ENCODE measurements around the gene SELENOS. TPM values are rescaled to one million over a fixed set of nuclear protein-coding genes. Genes with fewer than 3 reads are reported as not detected.

SELENOS gene
- 39.3 TPM for total RNA-seq
- long read RNA-seq, transcript SELENOS-201 (7 exons, 1,439 nt): minor isoform, 5 of 87 reads
- long read RNA-seq, transcript SELENOS-203 (6 exons, 1,188 nt): major isoform, 71 of 87 reads
- long read RNA-seq, partial matches to known transcripts: 0 of 87 reads
- long read RNA-seq, other reads (novel, unspliced or antisense): 5 of 87 reads

DNA sequence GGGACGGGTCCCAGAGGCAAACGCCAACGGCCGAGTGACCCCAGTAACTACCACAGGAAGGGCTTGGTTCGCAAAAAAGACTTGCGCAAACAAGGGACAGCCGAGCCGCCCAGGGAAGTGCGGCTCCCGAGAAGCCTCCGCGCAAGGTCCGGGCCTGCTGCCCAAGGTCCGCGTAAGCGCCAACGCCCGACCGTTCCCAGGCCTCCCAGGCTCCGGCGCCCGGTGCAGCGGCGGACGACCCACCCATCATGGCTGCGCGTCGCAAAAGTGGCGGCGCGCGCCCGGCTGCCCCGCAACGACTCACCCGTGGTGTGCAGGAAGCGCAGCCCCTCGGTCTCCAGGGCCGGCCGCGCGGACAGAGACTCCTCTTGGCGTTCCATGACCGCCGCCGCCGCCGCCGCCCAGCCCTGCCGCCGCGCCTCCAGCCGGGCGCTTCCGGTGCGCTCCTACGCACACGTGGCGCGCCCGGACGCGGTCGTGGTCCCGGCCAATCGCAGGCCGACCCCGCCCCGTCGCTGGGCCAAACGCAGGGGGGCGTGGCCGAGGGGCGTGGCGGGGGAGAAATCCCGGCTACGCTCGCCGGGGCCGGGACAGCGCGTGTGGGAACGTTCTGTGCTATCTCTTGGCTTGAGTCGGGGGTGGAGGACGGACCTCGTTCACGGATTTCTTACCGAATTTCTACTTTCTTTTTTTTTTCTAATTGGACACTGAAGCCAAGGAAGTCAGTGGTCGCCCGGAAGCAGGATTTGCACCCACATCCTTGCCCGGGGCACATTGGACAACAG lies at the start of gene SELENOS:
TSS of gene SELENOS (minus strand) at position 448 of the 785 bp plus-strand sequence. CDS start at position 380, 68 bp downstream.
- intact Hi-C loops (cut with micrococcal nuclease): no loop called here
- ATAC-seq: peak; percentile 97
- DNase-seq: peak; percentile 97

DNA sequence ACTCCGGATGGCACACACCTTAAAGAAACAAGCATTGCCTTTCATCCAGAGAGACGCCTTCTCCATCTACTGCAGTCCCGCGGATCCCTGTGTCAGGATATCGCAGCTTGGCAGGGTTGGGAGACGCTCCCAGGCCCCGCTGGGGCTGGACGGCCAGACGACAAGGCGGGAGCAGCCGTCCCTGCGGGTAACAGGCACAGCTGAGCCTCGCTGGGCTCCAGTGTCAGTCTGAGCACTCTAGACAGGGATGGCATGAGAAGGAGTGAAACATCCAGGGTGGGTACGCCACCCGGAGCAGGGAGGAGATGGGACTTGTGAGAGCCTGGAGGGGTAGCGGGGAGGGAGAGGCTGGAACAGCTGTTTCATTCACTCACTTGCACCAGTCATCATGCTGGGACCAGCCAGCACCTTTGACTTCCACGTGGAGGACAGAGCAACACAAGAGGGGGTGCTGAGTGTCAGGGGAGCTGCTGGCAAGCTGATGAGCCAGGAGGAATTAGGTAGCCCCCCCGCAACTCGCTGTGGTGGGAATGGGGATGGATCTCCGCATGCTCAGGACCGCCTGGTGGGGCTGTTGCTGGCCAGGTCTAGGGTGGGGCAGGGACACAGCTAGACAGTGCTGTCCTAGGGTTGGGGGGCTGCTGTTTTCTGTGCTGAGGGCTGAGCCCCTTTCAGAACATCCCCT lies 49.3 kb upstream of the SELENOS start:
- ATAC-seq (no peak), DNase-seq (no peak)
- intact Hi-C loops (cut with micrococcal nuclease): no loop called here

- DNase-seq: no peak
- ATAC-seq: no peak
Observed at GRCh38 chr15:101326026-101326315, 48.7 kb upstream of the SELENOS start.

GRCh38 chr15:101325263-101326025 lies 48.2 kb upstream of the SELENOS start:
- DNase-seq (no peak), ATAC-seq (no peak)

More at GRCh38 chr15:101326026-101326315, 48.7 kb upstream of the SELENOS start:
- intact Hi-C loops (cut with micrococcal nuclease): no loop called here

GRCh38 chr15:101324524-101325177 lies 47.4 kb upstream of the SELENOS start:
- ATAC-seq (no peak), DNase-seq (no peak)
- intact Hi-C loops (cut with micrococcal nuclease): no loop called here

More at GRCh38 chr15:101325263-101326025, 48.2 kb upstream of the SELENOS start:
- intact Hi-C loops (cut with micrococcal nuclease): no loop called here

DNA sequence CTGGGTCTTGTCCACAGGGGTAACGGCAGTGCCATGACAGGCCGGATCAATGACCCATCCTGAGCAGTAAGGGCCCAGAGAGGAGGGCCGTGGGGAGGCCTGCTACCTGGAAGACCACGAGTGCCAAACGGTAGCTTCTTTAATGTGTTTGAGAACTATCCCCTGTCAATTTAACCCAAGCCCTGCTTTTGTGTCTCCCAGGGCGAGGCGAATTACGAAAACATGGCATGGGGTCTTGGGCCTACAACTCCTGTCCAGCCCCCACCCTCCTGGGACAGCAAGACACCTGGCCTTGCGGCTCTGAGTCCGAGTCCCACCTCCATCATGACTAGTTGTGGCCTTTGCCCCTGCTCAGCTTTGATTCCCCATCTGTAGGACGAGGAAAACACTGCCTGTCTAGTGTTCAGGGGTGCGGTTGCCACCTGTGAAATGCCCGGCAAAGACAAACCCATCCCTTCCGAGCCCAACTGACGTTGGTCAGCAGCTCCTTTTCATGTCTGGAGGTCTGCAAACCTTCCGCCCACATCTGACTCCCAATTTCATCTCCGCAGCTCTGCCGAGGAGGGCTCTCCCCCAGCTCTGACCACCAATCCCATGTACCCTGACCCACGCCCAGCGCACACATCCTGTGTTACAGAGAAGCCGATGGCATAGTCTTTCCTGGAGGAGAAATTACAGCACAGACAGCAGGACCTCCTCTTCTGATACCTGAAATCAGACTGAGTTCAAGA lies 46.7 kb upstream of the SELENOS start:
- intact Hi-C loops (cut with micrococcal nuclease): no loop called here
- ATAC-seq: no peak
- DNase-seq: no peak

DNA sequence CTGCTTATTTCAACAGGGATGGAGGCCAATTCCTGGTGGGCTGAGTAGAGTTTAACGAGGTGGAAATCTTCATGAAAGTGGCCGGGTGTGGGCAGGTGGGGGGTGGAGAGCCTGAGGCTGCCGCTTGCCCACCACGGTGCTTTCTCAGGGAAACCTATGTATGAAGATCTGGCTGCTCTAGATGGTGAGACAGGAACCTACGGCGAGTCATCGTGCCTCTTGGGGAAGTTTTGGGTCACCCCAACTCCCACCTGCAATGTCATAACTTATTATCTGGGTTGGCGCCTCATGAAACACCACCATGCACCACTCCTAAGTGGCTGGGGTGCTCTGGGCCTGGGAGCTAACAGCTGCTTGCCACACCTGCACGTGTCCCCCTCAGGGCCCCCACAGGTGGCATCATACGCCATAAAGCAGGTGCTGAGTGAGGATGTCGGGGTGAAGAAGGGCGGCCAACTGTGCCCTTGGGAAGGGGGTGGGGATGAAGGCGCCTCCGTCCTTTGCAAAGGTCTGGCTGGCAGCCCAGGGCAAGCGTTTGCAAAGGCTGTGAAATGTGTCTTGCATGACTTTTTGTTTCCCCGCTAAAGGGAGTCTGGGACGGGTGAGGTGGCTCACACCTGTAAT lies 45.7 kb upstream of the SELENOS start:
- ATAC-seq (no peak), DNase-seq (no peak)
- intact Hi-C loops (cut with micrococcal nuclease): no loop called here

GRCh38 chr15:101322016-101322695 lies 44.9 kb upstream of the SELENOS start:
- DNase-seq (no peak), ATAC-seq (no peak)
- intact Hi-C loops (cut with micrococcal nuclease): no loop called here

GRCh38 chr15:101320501-101321052 lies 43.3 kb upstream of the SELENOS start:
- intact Hi-C loops (cut with micrococcal nuclease): no loop called here
- peak; percentile 63 for ATAC-seq
- DNase-seq: peak; percentile 54

DNA sequence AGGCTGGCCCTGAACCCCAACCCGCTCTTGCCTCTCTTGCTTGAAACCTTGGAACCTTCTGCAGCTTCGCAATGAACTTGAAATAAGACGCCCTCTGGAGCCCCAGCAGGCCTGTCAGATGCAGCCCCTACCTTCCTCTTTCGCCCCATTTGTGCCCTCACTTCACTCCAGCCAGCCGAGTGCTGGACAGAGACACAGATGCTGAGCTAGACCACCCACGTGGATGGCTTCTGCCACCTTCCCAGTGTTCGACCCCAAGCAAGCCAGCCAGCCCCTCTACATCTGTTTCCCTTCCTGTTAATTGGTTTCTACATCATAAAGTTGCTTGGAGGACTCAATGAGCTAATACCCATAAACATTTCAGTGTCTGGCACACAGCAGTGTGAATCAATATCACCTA lies 41.6 kb upstream of the SELENOS start:
- ATAC-seq (no peak), DNase-seq (no peak)
- intact Hi-C loops (cut with micrococcal nuclease): no loop called here

- no peak for ATAC-seq
- intact Hi-C loops (cut with micrococcal nuclease): no loop called here
Observed at GRCh38 chr15:101318147-101318819, 41.0 kb upstream of the SELENOS start.

DNA sequence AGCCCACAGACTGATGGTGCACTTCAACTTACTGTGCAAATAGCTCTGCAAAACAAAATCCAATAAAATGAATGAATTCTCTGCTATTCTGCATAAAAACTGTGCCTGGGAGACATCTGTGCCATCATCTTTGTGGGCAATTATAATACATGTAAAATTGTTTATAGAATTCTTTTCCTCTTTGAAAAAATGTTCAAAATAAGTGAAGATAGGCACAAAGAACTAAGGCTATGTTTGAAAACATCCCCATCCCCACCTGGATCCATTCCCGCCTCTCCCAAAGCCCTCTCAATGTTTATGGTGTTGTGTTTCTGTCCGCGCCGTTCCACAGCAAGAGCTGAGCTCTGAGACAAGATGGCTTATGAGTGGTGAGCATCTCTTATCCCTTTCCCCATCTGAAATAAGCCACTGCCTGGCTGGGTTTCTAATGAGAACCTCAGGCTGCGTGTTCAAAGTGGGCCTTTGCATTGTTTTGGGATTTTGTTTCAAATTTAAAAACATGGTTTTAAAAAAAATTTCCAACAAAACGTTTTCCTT lies 40.1 kb upstream of the SELENOS start:
- intact Hi-C loops (cut with micrococcal nuclease): no loop called here
- ATAC-seq (no peak), DNase-seq (no peak)

More at GRCh38 chr15:101318147-101318819, 41.0 kb upstream of the SELENOS start:
- DNase-seq: no peak

- ATAC-seq (no peak), DNase-seq (no peak)
- intact Hi-C loops (cut with micrococcal nuclease): no loop called here
Observed at GRCh38 chr15:101316529-101316928, 39.2 kb upstream of the SELENOS start.

GRCh38 chr15:101315736-101316135 lies 38.5 kb upstream of the SELENOS start:
- no peak for ATAC-seq
- intact Hi-C loops (cut with micrococcal nuclease): no loop called here
- DNase-seq: peak; percentile 15

GRCh38 chr15:101314336-101315125 lies 37.2 kb upstream of the SELENOS start:
- no peak for ATAC-seq
- intact Hi-C loops (cut with micrococcal nuclease): no loop called here
- DNase-seq: peak; percentile 19
